Stromal cell of bone marrow (primary cell): ENCODE results near the gene ATP5PB.

Experiments
- DNase-seq: peaks from one replicate; pipeline ENCODE4 v3.0.0-alpha.2; 2012; ENCODE audit warnings: low read depth

ATP5PB gene

GRCh38 chr1:111448918-111449702 is at the start of gene ATP5PB, which contains the start of gene WDR77:
TSS of gene ATP5PB (plus strand) at chr1:111449464. CDS start at chr1:111449542, 78 bp downstream.
TSS of gene WDR77 (minus strand) at chr1:111449256. CDS start at chr1:111449169, 87 bp downstream.
- DNase-seq, result peak; percentile 99

GRCh38 chr1:111399792-111400610 is 49.3 kb upstream of the ATP5PB start:
- peak; percentile 36 for DNase-seq

- DNase-seq, result no peak
Observed at GRCh38 chr1:111402083-111402482, 47.2 kb upstream of the ATP5PB start.

- DNase-seq, result no peak
Observed at GRCh38 chr1:111404588-111404987, 44.7 kb upstream of the ATP5PB start.

GRCh38 chr1:111406321-111406768 is 42.9 kb upstream of the ATP5PB start:
- DNase-seq, result no peak

GRCh38 chr1:111407301-111407700 is 42.0 kb upstream of the ATP5PB start:
- DNase-seq, result no peak

- no peak for DNase-seq
Observed at GRCh38 chr1:111412839-111413238, 36.4 kb upstream of the ATP5PB start.

GRCh38 chr1:111414756-111415155 is 34.5 kb upstream of the ATP5PB start:
- DNase-seq, result no peak

GRCh38 chr1:111415461-111415860 is 33.8 kb upstream of the ATP5PB start:
- no peak for DNase-seq

GRCh38 chr1:111417755-111418154 is 31.5 kb upstream of the ATP5PB start:
- no peak for DNase-seq

- no peak for DNase-seq
Observed at GRCh38 chr1:111419037-111419436, 30.2 kb upstream of the ATP5PB start.

GRCh38 chr1:111420377-111420776 is 28.9 kb upstream of the ATP5PB start:
- DNase-seq, result no peak

- no peak for DNase-seq
Observed at GRCh38 chr1:111422546-111423391, 26.5 kb upstream of the ATP5PB start.

GRCh38 chr1:111424281-111424680 is 25.0 kb upstream of the ATP5PB start:
- DNase-seq, result no peak

- no peak for DNase-seq
Observed at GRCh38 chr1:111436726-111437125, 12.5 kb upstream of the ATP5PB start.

- no peak for DNase-seq
Observed at GRCh38 chr1:111439461-111440351, 9.6 kb upstream of the ATP5PB start.

GRCh38 chr1:111441573-111442192 is 7.6 kb upstream of the ATP5PB start:
- no peak for DNase-seq

- DNase-seq, result no peak
Observed at GRCh38 chr1:111442457-111442856, 6.8 kb upstream of the ATP5PB start.

- no peak for DNase-seq
Observed at GRCh38 chr1:111444031-111444430, 5.2 kb upstream of the ATP5PB start.

- no peak for DNase-seq
Observed at GRCh38 chr1:111446546-111446945, 2.7 kb upstream of the ATP5PB start.
